GM19395 (cell line): Measurements from ENCODE around the gene NATD1.
A peak's percentile ranks its signal among the peaks of the same experiment; 100 is the strongest.

Source experiments
- ATAC-seq: cut with Tn5 transposase; IDR thresholded peaks from one replicate; pipeline ENCODE4 v1.9.1; 2021; ENCODE audit warnings: mild to moderate bottlenecking, moderate library complexity; ENCODE audit not compliant: unreplicated experiment

Gene NATD1

GRCh38 chr17:21252796-21253645, at the start of gene NATD1:
NATD1 (minus strand) TSS chr17:21253410; CDS start chr17:21253264, 146 bp downstream.
- ATAC-seq = peak; percentile 82

GRCh38 chr17:21301593-21302550, 48.7 kb upstream of the NATD1 start:
- no peak for ATAC-seq

GRCh38 chr17:21300601-21301571, 47.7 kb upstream of the NATD1 start:
- ATAC-seq = no peak

GRCh38 chr17:21299981-21300600, 46.9 kb upstream of the NATD1 start:
- no peak for ATAC-seq

- no peak for ATAC-seq
Observed at GRCh38 chr17:21298983-21299519, 45.8 kb upstream of the NATD1 start.

GRCh38 chr17:21298056-21298982, 45.1 kb upstream of the NATD1 start:
- no peak for ATAC-seq

GRCh38 chr17:21297597-21297996, 44.4 kb upstream of the NATD1 start:
- ATAC-seq = no peak

- ATAC-seq = no peak
Observed at GRCh38 chr17:21297026-21297520, 43.9 kb upstream of the NATD1 start.

GRCh38 chr17:21296097-21297025, 43.2 kb upstream of the NATD1 start:
- no peak for ATAC-seq

- ATAC-seq = no peak
Observed at GRCh38 chr17:21295036-21295952, 42.1 kb upstream of the NATD1 start.

- no peak for ATAC-seq
Observed at GRCh38 chr17:21294321-21295035, 41.3 kb upstream of the NATD1 start.

- no peak for ATAC-seq
Observed at GRCh38 chr17:21293831-21294210, 40.6 kb upstream of the NATD1 start.

GRCh38 chr17:21292867-21293830, 39.9 kb upstream of the NATD1 start:
- ATAC-seq = no peak

- no peak for ATAC-seq
Observed at GRCh38 chr17:21291862-21292261, 38.7 kb upstream of the NATD1 start.

GRCh38 chr17:21291357-21291756, 38.1 kb upstream of the NATD1 start:
- ATAC-seq = no peak
